Measurements from ENCODE around the gene LCE1D. TPM values are rescaled to one million over a fixed set of nuclear protein-coding genes. Genes with fewer than 3 reads are reported as not detected.

Gene LCE1D
- total RNA-seq, 1 donor from 2014 or later = not detected

DNA sequence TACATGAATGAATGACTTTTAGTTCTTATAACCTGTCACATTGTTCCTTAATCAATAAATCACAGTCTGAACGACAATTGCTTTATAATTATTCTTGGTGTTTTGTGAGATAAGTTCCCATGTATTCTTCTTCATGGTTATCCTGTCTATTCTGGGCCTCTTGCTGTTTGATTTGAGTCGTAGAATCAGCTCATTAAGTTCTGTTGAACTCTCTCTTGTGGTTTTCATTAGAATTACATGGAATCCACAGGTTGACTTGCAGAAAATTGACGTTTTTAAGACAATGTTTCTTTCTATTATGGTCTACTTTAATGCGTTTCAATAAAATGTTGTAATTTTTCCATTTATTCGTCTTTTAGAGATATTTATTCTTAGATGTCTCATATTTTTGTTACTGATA is 26.8 kb downstream of the LCE1D start:
- TF ChIP-seq, protein P1, sequence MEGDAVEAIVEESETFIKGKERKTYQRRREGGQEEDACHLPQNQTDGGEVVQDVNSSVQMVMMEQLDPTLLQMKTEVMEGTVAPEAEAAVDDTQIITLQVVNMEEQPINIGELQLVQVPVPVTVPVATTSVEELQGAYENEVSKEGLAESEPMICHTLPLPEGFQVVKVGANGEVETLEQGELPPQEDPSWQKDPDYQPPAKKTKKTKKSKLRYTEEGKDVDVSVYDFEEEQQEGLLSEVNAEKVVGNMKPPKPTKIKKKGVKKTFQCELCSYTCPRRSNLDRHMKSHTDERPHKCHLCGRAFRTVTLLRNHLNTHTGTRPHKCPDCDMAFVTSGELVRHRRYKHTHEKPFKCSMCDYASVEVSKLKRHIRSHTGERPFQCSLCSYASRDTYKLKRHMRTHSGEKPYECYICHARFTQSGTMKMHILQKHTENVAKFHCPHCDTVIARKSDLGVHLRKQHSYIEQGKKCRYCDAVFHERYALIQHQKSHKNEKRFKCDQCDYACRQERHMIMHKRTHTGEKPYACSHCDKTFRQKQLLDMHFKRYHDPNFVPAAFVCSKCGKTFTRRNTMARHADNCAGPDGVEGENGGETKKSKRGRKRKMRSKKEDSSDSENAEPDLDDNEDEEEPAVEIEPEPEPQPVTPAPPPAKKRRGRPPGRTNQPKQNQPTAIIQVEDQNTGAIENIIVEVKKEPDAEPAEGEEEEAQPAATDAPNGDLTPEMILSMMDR (IDR thresholded peaks at IDR 0.05; ENCODE audit: insufficient read depth, low read length, poor library complexity, severe bottlenecking) = no peak
- Histone ChIP-seq H3K27me3 (ENCODE audit: control insufficient read depth, insufficient read depth, low read length) (no peaks in the 10 kb centered on the region), H3K4me3 (ENCODE audit: low read depth, low read length) (no peak overlapping the region), H3K36me3 (ENCODE audit: control insufficient read depth, insufficient read depth, low read length) (no peaks in the 10 kb centered on the region)
- no peak for DNase-seq (ENCODE audit: low read depth)

DNA sequence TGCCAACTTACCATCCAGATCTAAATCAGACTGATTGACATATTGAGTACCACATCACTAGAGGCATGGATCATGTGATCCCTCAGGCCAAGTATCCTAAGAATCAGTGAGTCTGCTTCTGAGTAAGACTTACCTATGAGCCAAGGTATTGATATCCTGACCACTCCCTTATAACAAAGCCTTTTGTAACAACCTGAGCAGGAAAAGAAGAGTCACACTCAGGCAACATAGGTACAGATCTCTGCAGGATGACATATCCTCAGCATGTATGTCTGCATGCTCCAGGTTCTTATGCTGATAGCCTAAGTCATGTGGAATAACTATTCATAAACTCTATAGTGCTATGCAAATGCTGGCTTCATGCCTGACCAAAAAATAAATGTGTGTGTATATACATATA is 28.4 kb downstream of the LCE1D start:
- no peak overlapping the region for H3K4me3 ChIP-seq (ENCODE audit: low read depth, low read length)
- H3K36me3 ChIP-seq (ENCODE audit: control insufficient read depth, insufficient read depth, low read length) = no peaks in the 10 kb centered on the region
- TF ChIP-seq, protein P1 (IDR thresholded peaks at IDR 0.05; ENCODE audit: insufficient read depth, low read length, poor library complexity, severe bottlenecking) = no peak
- H3K27me3 ChIP-seq (ENCODE audit: control insufficient read depth, insufficient read depth, low read length) = no peaks in the 10 kb centered on the region
- DNase-seq (ENCODE audit: low read depth) = no peak

DNA sequence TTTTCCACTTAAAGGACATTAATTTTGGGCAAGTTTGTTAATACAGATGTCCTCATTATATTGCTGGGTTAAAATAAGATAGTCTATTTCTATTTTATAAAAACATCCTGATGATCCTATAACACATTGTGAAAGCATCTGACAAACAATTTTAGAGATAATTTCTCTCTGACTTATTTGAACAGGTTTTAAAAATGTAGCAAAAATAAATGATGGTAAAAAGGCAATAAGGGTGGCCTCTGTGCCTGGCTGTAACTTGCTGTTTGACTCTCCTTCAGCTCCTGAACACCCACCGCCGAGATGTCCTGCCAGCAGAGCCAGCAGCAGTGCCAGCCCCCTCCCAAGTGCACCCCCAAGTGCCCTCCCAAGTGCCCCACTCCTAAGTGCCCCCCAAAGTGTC is 30.7 kb downstream of the LCE1D start, which contains the start of gene LCE1A:
TSS of gene LCE1A (plus strand) at position 301 of the 400 bp plus-strand sequence. CDS start at position 301, 0 bp downstream.
- no peaks in the 10 kb centered on the region for H3K36me3 ChIP-seq (ENCODE audit: control insufficient read depth, insufficient read depth, low read length)
- no peak for DNase-seq (ENCODE audit: low read depth)
- no peaks in the 10 kb centered on the region for H3K27me3 ChIP-seq (ENCODE audit: control insufficient read depth, insufficient read depth, low read length)
- no peak within 1 kb of the TSS for H3K4me3 ChIP-seq (ENCODE audit: low read depth, low read length)
- TF ChIP-seq, protein P1 (IDR thresholded peaks at IDR 0.05; ENCODE audit: insufficient read depth, low read length, poor library complexity, severe bottlenecking) = no peak

DNA sequence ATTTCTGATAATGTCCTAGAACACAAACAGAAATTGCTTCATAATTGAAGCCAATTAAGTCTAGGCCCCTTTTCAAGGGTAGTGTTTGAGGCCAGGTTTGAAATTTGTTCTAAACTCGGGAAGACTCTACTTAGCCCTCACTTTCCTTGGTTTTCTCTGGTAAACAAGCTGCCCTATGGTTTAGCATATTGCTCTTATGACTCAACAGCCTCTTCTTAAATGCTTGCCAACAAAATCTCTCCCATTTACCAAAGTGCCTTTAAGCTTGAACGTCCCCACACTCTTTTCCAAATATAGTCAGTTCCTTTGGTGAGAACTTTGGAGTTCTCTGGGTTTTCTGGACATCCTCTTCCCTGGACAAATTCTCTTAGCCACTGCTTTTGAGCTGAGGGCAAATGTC is 40.3 kb downstream of the LCE1D start:
- Histone ChIP-seq H3K27me3 (ENCODE audit: control insufficient read depth, insufficient read depth, low read length) (no peaks in the 10 kb centered on the region), H3K4me3 (ENCODE audit: low read depth, low read length) (no peak overlapping the region), H3K36me3 (ENCODE audit: control insufficient read depth, insufficient read depth, low read length) (no peaks in the 10 kb centered on the region)
- no peak for DNase-seq (ENCODE audit: low read depth)
- TF ChIP-seq, protein P1 (IDR thresholded peaks at IDR 0.05; ENCODE audit: insufficient read depth, low read length, poor library complexity, severe bottlenecking) = no peak

DNA sequence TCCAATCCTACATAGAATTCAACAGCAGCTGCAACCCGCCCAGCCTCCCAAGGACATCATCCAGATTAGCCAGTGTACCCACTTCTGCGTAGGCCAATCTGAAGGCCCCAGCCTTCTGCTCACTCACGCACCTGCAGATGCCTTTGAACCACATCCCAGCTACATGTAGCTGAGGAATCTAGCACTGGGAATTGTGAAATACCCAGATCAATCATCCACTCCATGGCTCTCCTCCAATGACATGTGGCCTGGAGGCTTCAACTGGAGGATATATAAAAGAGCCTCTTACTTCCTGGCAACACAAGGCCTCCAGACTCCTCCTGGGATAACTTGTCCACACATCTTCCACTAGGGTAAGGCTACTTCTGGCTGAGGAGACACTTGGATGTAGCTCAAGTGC is 46.0 kb downstream of the LCE1D start, which contains the start of gene LCE6A:
TSS of gene LCE6A (plus strand) at position 301 of the 400 bp plus-strand sequence. CDS start 665 bp downstream, outside the sequence.
- DNase-seq (ENCODE audit: low read depth) = no peak

More for the DNA sequence above, 46.0 kb downstream of the LCE1D start, which contains the start of gene LCE6A:
- H3K27me3 ChIP-seq (ENCODE audit: control insufficient read depth, insufficient read depth, low read length) = no peaks in the 10 kb centered on the region
- TF ChIP-seq, protein P1 (IDR thresholded peaks at IDR 0.05; ENCODE audit: insufficient read depth, low read length, poor library complexity, severe bottlenecking) = no peak
- H3K4me3 ChIP-seq (ENCODE audit: low read depth, low read length) = no peak within 1 kb of the TSS
- no peaks in the 10 kb centered on the region for H3K36me3 ChIP-seq (ENCODE audit: control insufficient read depth, insufficient read depth, low read length)

Other genes starting within 250 kb of the LCE1D start
- gene LCE3E, start 229.9 kb upstream of the LCE1D start, total RNA-seq = not detected in 2 replicates
- not detected in 2 replicates for gene LCE3D, start 216.2 kb upstream of the LCE1D start, total RNA-seq
- gene LCE3C, start 196.5 kb upstream of the LCE1D start, total RNA-seq = not detected in 2 replicates
- gene LCE3B, start 182.9 kb upstream of the LCE1D start, total RNA-seq = not detected in 2 replicates
- not detected in 2 replicates for gene LCE3A, start 173.6 kb upstream of the LCE1D start, total RNA-seq
- not detected in 2 replicates for gene LCE2D, start 133.3 kb upstream of the LCE1D start, total RNA-seq
- not detected in 2 replicates for gene LCE2C, start 121.4 kb upstream of the LCE1D start, total RNA-seq
- gene LCE2B, start 110.6 kb upstream of the LCE1D start, total RNA-seq = not detected in 2 replicates
- not detected in 2 replicates for gene LCE2A, start 98.4 kb upstream of the LCE1D start, total RNA-seq
- gene LCE4A, start 88.6 kb upstream of the LCE1D start, total RNA-seq = not detected in 2 replicates
- not detected in 2 replicates for gene KPRP, start 38.7 kb upstream of the LCE1D start, total RNA-seq
- gene LCE1F, start 21.6 kb upstream of the LCE1D start, total RNA-seq = not detected in 2 replicates
- not detected in 2 replicates for gene LCE1E, start 10.5 kb upstream of the LCE1D start, total RNA-seq
- not detected in 2 replicates for gene LCE1C, start 9.9 kb downstream of the LCE1D start, total RNA-seq
- gene LCE1B, start 15.2 kb downstream of the LCE1D start, total RNA-seq = not detected in 2 replicates
- not detected in 2 replicates for gene LCE1A, start 30.8 kb downstream of the LCE1D start, total RNA-seq
- gene LCE6A, start 46.1 kb downstream of the LCE1D start, total RNA-seq = not detected in 2 replicates
- not detected in 2 replicates for gene LCE7A, start 63.3 kb downstream of the LCE1D start, total RNA-seq
- gene SMCP, start 81.6 kb downstream of the LCE1D start, total RNA-seq = not detected in 2 replicates
- 1.2 and 2.3 TPM in 2 replicates for gene IVL, start 111.8 kb downstream of the LCE1D start, total RNA-seq
- gene SPRR5, start 150.5 kb downstream of the LCE1D start, total RNA-seq = not detected in 2 replicates
- gene SPRR4, start 173.9 kb downstream of the LCE1D start, total RNA-seq = not detected in 2 replicates
- not detected in 2 replicates for gene SPRR1A, start 187.4 kb downstream of the LCE1D start, total RNA-seq
- gene SPRR3, start 205.0 kb downstream of the LCE1D start, total RNA-seq = 1.1 TPM in 1 of 2 replicates, not detected in the other
- gene SPRR1B, start 234.5 kb downstream of the LCE1D start, total RNA-seq = 0.63 TPM in 1 of 2 replicates, not detected in the other
- gene SPRR2D, start 244.4 kb downstream of the LCE1D start, total RNA-seq = 2.4 and 8.0 TPM in 2 replicates